Omental fat pad (tissue), 4 donors: ENCODE results near the gene PRM1. TPM values are rescaled to one million over a fixed set of nuclear protein-coding genes. Genes with fewer than 3 reads are reported as not detected.

ENCODE experiments used
- ATAC-seq: fragments of 150-250 bp; one replicate; pipeline ENCODE4 v1.9.1; 2016; ENCODE audit warnings: mild to moderate bottlenecking, moderate library complexity; ENCODE audit not compliant: low FRiP score
- DNase-seq: peaks from one replicate; pipeline ENCODE4 v3.0.0-alpha.2; 2019; ENCODE audit warnings: low spot score
- total RNA-seq, 4 donors: library from RNA; depleted of rRNA; stranded (reverse); fragments of >200 nt; gene quantifications; one replicate each; pipeline ENCODE4 v1.1.0, GENCODE V29; 2016
- TF ChIP-seq, protein P1 (sequence below), 3 donors: fragments of 450-650 bp; IDR thresholded peaks; one replicate each; pipeline ENCODE4 v1.5.1; 2016 to 2017; ENCODE audit warnings: antibody characterized with exemption in 3 of 3, mild to moderate bottlenecking in 3 of 3, moderate library complexity in 2 of 3

The PRM1 gene
- total RNA-seq, 4 donors from 2014 or later, result not detected

- ATAC-seq (no peak), DNase-seq (no peak)
- TF ChIP-seq, protein P1, sequence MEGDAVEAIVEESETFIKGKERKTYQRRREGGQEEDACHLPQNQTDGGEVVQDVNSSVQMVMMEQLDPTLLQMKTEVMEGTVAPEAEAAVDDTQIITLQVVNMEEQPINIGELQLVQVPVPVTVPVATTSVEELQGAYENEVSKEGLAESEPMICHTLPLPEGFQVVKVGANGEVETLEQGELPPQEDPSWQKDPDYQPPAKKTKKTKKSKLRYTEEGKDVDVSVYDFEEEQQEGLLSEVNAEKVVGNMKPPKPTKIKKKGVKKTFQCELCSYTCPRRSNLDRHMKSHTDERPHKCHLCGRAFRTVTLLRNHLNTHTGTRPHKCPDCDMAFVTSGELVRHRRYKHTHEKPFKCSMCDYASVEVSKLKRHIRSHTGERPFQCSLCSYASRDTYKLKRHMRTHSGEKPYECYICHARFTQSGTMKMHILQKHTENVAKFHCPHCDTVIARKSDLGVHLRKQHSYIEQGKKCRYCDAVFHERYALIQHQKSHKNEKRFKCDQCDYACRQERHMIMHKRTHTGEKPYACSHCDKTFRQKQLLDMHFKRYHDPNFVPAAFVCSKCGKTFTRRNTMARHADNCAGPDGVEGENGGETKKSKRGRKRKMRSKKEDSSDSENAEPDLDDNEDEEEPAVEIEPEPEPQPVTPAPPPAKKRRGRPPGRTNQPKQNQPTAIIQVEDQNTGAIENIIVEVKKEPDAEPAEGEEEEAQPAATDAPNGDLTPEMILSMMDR (IDR thresholded peaks at IDR 0.05), result no peak
Measured at GRCh38 chr16:11235703-11235991, 45.5 kb downstream of the PRM1 start.

- DNase-seq (no peak), ATAC-seq (no peak)
- TF ChIP-seq, protein P1 (IDR thresholded peaks at IDR 0.05), result no peak
Measured at GRCh38 chr16:11234884-11235702, 46.0 kb downstream of the PRM1 start.

- TF ChIP-seq, protein P1 (IDR thresholded peaks at IDR 0.05), result no peak
- DNase-seq (no peak), ATAC-seq (no peak)
Measured at GRCh38 chr16:11233727-11234376, 47.3 kb downstream of the PRM1 start.

GRCh38 chr16:11232852-11233726 lies 48.0 kb downstream of the PRM1 start:
- TF ChIP-seq, protein P1 (IDR thresholded peaks at IDR 0.05), result no peak
- DNase-seq (no peak), ATAC-seq (no peak)

DNA sequence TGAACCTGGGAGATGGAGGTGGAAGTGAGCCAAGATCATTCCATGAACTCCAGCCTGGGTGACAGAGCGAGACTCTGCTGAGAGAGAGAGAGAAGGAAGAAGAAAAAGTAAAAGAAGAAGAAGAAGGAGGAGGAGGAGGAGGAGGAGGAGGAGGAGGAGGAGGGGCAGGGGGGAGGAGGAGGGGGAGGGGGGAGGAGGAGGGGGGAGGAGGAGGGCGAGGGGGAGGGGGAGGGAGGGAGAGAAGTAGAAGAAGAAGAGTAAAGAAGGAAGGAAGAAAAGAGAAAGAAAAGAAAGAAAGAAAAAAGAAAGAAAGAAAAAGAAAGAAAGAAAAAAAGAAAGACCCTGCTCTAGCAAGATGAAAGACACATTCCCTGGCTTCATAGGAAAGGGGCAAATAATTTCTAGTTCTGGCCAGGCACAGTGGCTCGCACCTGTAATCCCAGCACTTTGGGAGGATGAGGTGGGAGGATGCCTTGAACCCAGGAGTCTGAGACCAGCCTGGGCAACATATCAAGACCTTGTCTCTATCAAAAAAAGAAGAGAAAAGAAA lies 48.8 kb downstream of the PRM1 start:
- TF ChIP-seq, protein P1 (IDR thresholded peaks at IDR 0.05), result no peak
- ATAC-seq, result no peak
- no peak for DNase-seq

DNA sequence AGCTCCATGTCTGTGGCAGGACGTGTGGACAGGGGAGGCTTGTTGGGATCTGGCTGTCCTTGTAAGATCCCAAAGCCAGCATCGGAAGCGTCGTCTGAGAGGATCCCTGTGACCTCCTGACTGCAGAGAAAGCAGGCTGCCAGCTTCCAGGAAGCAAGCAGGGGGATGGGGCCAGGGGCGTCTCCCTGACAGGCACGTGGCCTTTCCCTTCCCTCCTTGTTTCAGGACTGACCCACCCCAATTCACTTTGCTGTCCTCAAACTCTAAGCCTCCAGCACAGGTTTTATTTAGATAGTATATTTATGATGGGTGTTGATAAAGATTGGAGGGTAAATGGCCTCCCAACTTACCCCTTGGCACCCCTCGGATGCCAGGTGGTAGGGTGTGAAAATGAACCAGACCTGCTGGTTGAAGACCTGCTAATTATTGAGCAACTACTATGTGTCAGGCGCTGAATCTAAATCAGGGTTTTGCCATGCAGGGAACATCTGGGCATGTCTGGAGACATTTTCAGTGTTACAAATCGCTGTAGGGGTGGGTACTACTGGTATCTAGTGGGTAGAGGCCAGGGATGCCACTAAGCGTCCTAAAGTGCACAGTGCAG lies 49.7 kb downstream of the PRM1 start:
- no peak for DNase-seq

More for the DNA sequence above, 49.7 kb downstream of the PRM1 start:
- TF ChIP-seq, protein P1 (IDR thresholded peaks at IDR 0.05), result no peak
- ATAC-seq, result no peak
